ENCODE data around the gene NUS1.

- no peak for TF ChIP-seq POLR2A (IDR thresholded peaks at IDR 0.05)
- TF ChIP-seq POLR2AphosphoS5 (IDR thresholded peaks at IDR 0.05) = no peak
- no peak for TF ChIP-seq CTCF (IDR thresholded peaks at IDR 0.05)
- no peak for TF ChIP-seq EP300 (IDR thresholded peaks at IDR 0.05)
Observed at GRCh38 chr6:117706504-117706903, 31.2 kb downstream of the NUS1 start.

Measured in stomach (tissue), 4 donors.